ENCODE data around the gene FTO. TPM values are rescaled to one million over a fixed set of nuclear protein-coding genes. Genes with fewer than 3 reads are reported as not detected.

Gene FTO
- total RNA-seq, 4 donors from 2014 or later = 98.1 to 127 (median 109) TPM

DNA sequence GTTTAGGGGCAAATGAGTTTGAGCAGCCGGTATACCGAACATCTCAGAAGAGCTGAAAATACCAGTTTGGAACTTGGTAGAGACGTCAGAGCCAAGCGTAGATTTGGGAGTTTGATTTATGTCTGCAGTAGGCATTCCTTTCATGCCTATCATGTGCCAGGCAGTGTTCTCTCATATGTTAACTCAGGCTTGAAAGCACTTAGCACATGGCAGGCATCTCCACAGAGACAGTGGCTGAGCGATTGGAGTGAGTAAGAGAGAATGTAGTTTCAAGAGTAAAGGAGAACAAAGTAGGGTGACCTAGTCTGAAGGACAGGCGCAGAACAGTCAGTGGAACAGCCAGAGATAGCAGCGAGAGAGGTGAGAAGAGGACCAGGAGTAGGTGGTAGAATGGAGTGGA is 207.0 kb downstream of the FTO start:
- H3K9me3 ChIP-seq = no peaks in the 10 kb centered on the region
- TF ChIP-seq POLR2A (IDR thresholded peaks at IDR 0.05) (no peak), EP300 (IDR thresholded peaks at IDR 0.05) (no peak)
- TF ChIP-seq, protein P1, sequence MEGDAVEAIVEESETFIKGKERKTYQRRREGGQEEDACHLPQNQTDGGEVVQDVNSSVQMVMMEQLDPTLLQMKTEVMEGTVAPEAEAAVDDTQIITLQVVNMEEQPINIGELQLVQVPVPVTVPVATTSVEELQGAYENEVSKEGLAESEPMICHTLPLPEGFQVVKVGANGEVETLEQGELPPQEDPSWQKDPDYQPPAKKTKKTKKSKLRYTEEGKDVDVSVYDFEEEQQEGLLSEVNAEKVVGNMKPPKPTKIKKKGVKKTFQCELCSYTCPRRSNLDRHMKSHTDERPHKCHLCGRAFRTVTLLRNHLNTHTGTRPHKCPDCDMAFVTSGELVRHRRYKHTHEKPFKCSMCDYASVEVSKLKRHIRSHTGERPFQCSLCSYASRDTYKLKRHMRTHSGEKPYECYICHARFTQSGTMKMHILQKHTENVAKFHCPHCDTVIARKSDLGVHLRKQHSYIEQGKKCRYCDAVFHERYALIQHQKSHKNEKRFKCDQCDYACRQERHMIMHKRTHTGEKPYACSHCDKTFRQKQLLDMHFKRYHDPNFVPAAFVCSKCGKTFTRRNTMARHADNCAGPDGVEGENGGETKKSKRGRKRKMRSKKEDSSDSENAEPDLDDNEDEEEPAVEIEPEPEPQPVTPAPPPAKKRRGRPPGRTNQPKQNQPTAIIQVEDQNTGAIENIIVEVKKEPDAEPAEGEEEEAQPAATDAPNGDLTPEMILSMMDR (IDR thresholded peaks at IDR 0.05) = no peak
- H3K27ac ChIP-seq = no peak overlapping the region
- H3K4me3 ChIP-seq = no peak overlapping the region
- H3K36me3 ChIP-seq = no peaks in the 10 kb centered on the region
- peaks cover 0 to 41% (median 6%) of the 10 kb centered on the region in 4 donors for H3K4me1 ChIP-seq
- DNase-seq (ENCODE audit: low spot score in 2 of 2) = no peak
- no peaks in the 10 kb centered on the region for H3K27me3 ChIP-seq
- WGBS, 2 donors = 79 to 88% methylated on average over 7 of the region's 7 CpGs

DNA sequence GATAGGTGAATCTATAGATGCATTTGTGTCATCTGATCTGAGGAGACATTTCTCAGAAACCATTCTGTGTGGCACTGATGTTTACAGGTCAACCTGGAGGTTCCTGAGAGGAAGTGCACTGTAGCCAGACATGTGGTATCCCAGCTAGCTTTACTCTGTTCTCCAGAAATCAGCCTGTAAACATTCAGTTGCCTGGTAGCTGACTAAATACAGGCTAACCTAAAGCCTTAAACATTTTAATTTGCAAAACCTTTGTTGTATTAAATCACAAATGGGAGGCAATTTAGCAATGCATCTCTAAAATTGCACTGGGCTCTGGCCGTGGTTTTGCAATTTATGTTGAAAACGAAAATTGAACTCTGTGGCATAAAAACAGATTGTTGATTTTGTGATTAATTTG is 207.6 kb downstream of the FTO start:
- no peak for DNase-seq (ENCODE audit: low spot score in 2 of 2)
- H3K27ac ChIP-seq = no peak overlapping the region
- no peak overlapping the region for H3K4me3 ChIP-seq
- H3K36me3 ChIP-seq = no peaks in the 10 kb centered on the region
- no peaks in the 10 kb centered on the region for H3K27me3 ChIP-seq
- peaks cover 0 to 41% (median 6%) of the 10 kb centered on the region in 4 donors for H3K4me1 ChIP-seq
- TF ChIP-seq, protein P1 (IDR thresholded peaks at IDR 0.05) = no peak
- 71 to 76% methylated on average over 2 of the region's 2 CpGs for WGBS, 2 donors
- H3K9me3 ChIP-seq = no peaks in the 10 kb centered on the region

DNA sequence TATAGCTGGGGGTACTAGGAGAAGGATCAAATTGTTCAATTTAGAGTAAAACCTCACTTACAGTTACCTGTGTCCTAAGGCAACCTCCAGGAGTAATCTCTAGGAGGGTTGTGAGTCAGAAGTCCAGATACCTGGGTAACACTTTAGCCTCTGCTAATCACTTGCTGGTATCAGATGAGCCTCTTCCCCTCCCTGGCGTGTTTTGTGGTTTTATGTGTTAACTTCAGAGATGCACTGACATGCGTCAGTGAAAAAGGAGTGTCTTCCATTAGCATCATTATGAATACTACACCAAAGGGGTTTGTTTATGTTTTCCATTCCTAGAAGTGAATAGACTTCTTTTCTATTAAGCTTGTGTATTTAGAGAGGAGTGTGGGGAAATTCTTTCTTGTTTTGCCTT is 208.2 kb downstream of the FTO start:
- TF ChIP-seq, protein P1 (IDR thresholded peaks at IDR 0.05) = no peak
- TF ChIP-seq POLR2A (IDR thresholded peaks at IDR 0.05) (no peak), EP300 (IDR thresholded peaks at IDR 0.05) (no peak)
- no peak for DNase-seq (ENCODE audit: low spot score in 2 of 2)
- H3K27ac ChIP-seq = no peak overlapping the region
- no peaks in the 10 kb centered on the region for H3K27me3 ChIP-seq
- H3K4me1 ChIP-seq = peaks cover 0 to 41% (median 6%) of the 10 kb centered on the region in 4 donors
- H3K36me3 ChIP-seq = no peaks in the 10 kb centered on the region
- no peaks in the 10 kb centered on the region for H3K9me3 ChIP-seq
- 83 to 89% methylated on average over 2 of the region's 2 CpGs for WGBS, 2 donors
- H3K4me3 ChIP-seq = no peak overlapping the region

GRCh38 chr16:53913099-53913870 is 209.3 kb downstream of the FTO start:
- DNase-seq (ENCODE audit: low spot score in 2 of 2) = peak in 1 of 2 donors; percentile 73
- 70 to 74% methylated on average over 7 of the region's 7 CpGs for WGBS, 2 donors
- H3K27me3 ChIP-seq = no peaks in the 10 kb centered on the region
- H3K4me3 ChIP-seq = no peak overlapping the region
- H3K4me1 ChIP-seq = peaks cover 0 to 41% (median 6%) of the 10 kb centered on the region in 4 donors
- H3K27ac ChIP-seq = peak overlapping the region in 1 of 4 donors; percentile 8
- TF ChIP-seq EP300 (IDR thresholded peaks at IDR 0.05) = peak in 1 of 2 donors; percentile 10
- no peak for TF ChIP-seq POLR2A (IDR thresholded peaks at IDR 0.05)
- H3K9me3 ChIP-seq = no peaks in the 10 kb centered on the region
- H3K36me3 ChIP-seq = no peaks in the 10 kb centered on the region

DNA sequence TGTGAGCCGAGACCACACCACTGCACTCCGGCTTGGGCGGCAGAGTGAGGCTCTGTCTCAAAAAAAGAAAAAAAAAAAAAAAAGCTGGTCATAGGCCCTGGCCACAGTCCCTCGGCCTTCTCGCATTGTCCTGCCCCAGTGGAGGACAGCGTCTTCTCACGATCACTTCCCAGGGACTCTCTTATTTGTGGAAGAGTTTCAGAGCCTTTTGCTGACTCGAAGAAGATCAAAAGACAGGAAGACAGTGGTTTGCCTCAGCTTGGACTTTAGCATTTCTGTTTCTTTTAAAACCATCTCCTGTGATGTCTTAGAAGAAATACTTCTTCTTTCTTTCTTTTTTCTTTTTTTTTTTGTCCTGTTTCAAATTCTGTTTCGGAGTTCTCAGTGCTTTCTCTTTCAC is 210.0 kb downstream of the FTO start:
- Histone ChIP-seq H3K4me1 (peaks cover 0 to 41% (median 6%) of the 10 kb centered on the region in 4 donors), H3K4me3 (no peak overlapping the region), H3K9me3 (no peaks in the 10 kb centered on the region), H3K27me3 (no peaks in the 10 kb centered on the region), H3K36me3 (no peaks in the 10 kb centered on the region), H3K27ac (no peak overlapping the region)
- DNase-seq (ENCODE audit: low spot score in 2 of 2) = no peak
- TF ChIP-seq EP300 (IDR thresholded peaks at IDR 0.05) = no peak
- TF ChIP-seq, protein P1 (IDR thresholded peaks at IDR 0.05) = no peak
- TF ChIP-seq POLR2A (IDR thresholded peaks at IDR 0.05) = no peak
- 80 to 86% methylated on average over 9 of the region's 9 CpGs for WGBS, 2 donors

All from tibial nerve (tissue), 4 donors.